Endothelial cell of umbilical vein (primary cell): ENCODE measurements around the gene HIVEP1. TPM values are rescaled to one million over a fixed set of nuclear protein-coding genes. Genes with fewer than 3 reads are reported as not detected.

ENCODE experiments used
- BruUV-seq: library from RNA; stranded (reverse); fragments of 400-500 nt; replicated peaks from 2 replicates; lab custom pipeline; 2021; lab: Mats Ljungman, UMichigan
- CTCF ChIA-PET: fragments of 300-600, 350-600 bp; sonication (Branson Sonifier 250); formaldehyde crosslinking; loops from one replicate; lab custom pipeline; 2021; ENCODE audit warnings: antibody characterized with exemption, inconsistent platforms; lab: Charles Lee
- POLR2A ChIA-PET: fragments of 300-600, 350-600 bp; sonication (Branson Sonifier 250); formaldehyde crosslinking; loops from one replicate; lab custom pipeline; 2021; ENCODE audit warnings: antibody characterized with exemption, inconsistent platforms; lab: Charles Lee
- DNase-seq: peaks from one replicate; pipeline ENCODE4 v3.0.0-alpha.2; 2011; ENCODE audit warnings: low read depth, low spot score
- FAIRE-seq: peaks from 2 replicates; lab custom pipeline; 2011; peaks lifted over from hg19 to GRCh38; lab: Jason Lieb, UNC
- H2AFZ ChIP-seq: 2 replicates; pipeline ENCODE4 v1.6.0; 2012; ENCODE audit warnings: low read depth, low read length, control low read depth, inconsistent platforms
- H3K27ac ChIP-seq: 2 replicates; pipeline ENCODE4 v1.5.1; 2011; ENCODE audit warnings: low read depth, mild to moderate bottlenecking, control low read depth, low read length, moderate library complexity; ENCODE audit not compliant: insufficient read depth
- H3K27me3 ChIP-seq, 2 experiments: 2 replicates each; pipeline versions ENCODE4 v1.6.0 to v1.6.1; 2011; ENCODE audit warnings: low read length in 2 of 2, mixed read lengths in 1 of 2; ENCODE audit not compliant: control insufficient read depth in 2 of 2, insufficient read depth in 2 of 2
- H3K36me3 ChIP-seq, 2 experiments: 2 replicates in 1 of 2; 3 replicates in 1 of 2; pipeline ENCODE4 v1.5.1; 2011; ENCODE audit warnings: low read length in 2 of 2, mild to moderate bottlenecking in 1 of 2, moderate library complexity in 1 of 2; ENCODE audit not compliant: control insufficient read depth in 2 of 2, insufficient read depth in 2 of 2; ENCODE audit errors: extremely low read depth in 1 of 2
- H3K4me1 ChIP-seq: 3 replicates; pipeline ENCODE4 v1.5.1; 2011; ENCODE audit warnings: mild to moderate bottlenecking, low read length; ENCODE audit not compliant: control insufficient read depth, insufficient read depth; ENCODE audit errors: extremely low read depth
- H3K4me2 ChIP-seq: 2 replicates; pipeline ENCODE4 v1.6.1; 2011; ENCODE audit warnings: low read length, control low read depth, mixed read lengths; ENCODE audit not compliant: insufficient read depth
- H3K4me3 ChIP-seq, 3 experiments: fragments of 200-600 bp in 1 of 3; sonication (generic), shearing (Covaris generic) in 1 of 3; replicated peaks in 1 of 3; 2 replicates each; pipeline ENCODE4 v1.5.1; 2011 to 2016; ENCODE audit warnings: control low read depth in 3 of 3, low read length in 3 of 3, mild to moderate bottlenecking in 2 of 3, inconsistent platforms in 1 of 3, low read depth in 1 of 3, moderate library complexity in 1 of 3; ENCODE audit not compliant: insufficient read depth in 1 of 3
- H3K79me2 ChIP-seq: 2 replicates; pipeline ENCODE4 v1.6.0; 2012; ENCODE audit warnings: low read length, inconsistent platforms; ENCODE audit not compliant: control insufficient read depth, insufficient read depth
- H3K9ac ChIP-seq: replicated peaks from 2 replicates; pipeline ENCODE3; 2011; ENCODE audit warnings: low read length, control low read depth; ENCODE audit not compliant: insufficient read depth; ENCODE audit errors: extremely low read depth
- H3K9me1 ChIP-seq: replicated peaks from 3 replicates; pipeline ENCODE4 v1.6.0; 2011; ENCODE audit warnings: mild to moderate bottlenecking, low read length; ENCODE audit not compliant: control insufficient read depth, insufficient read depth; ENCODE audit errors: extremely low read depth
- H3K9me3 ChIP-seq: replicated peaks from 2 replicates; pipeline ENCODE4 v1.5.1; 2012; ENCODE audit warnings: low read length, inconsistent platforms; ENCODE audit not compliant: control insufficient read depth, insufficient read depth
- H4K20me1 ChIP-seq: replicated peaks from 2 replicates; pipeline ENCODE3; 2011; ENCODE audit warnings: mild to moderate bottlenecking, low read length; ENCODE audit not compliant: control insufficient read depth, insufficient read depth; ENCODE audit errors: extremely low read depth
- EZH2 ChIP-seq: IDR thresholded peaks from 2 replicates; pipeline ENCODE4 v1.6.1; 2012; ENCODE audit warnings: borderline replicate concordance, low read depth, mild to moderate bottlenecking, moderate library complexity, low read length, inconsistent platforms; ENCODE audit not compliant: severe bottlenecking
- FOS ChIP-seq: IDR thresholded peaks from 2 replicates; pipeline ENCODE4 v1.6.1; 2011; ENCODE audit warnings: mild to moderate bottlenecking, low read length, moderate library complexity, borderline replicate concordance; ENCODE audit not compliant: insufficient read depth
- GATA2 ChIP-seq: IDR thresholded peaks from 2 replicates; pipeline ENCODE4 v1.7.0; 2011; ENCODE audit warnings: low read depth, mild to moderate bottlenecking, moderate library complexity, mixed read lengths, low read length; ENCODE audit not compliant: insufficient read length, insufficient read depth
- JUN ChIP-seq: IDR thresholded peaks from 2 replicates; pipeline ENCODE4 v1.6.1; 2011; ENCODE audit warnings: borderline replicate concordance, low read depth; ENCODE audit not compliant: insufficient read length, insufficient read depth
- MYC ChIP-seq: IDR thresholded peaks from one replicate; pipeline ENCODE4 v1.6.1; 2011; ENCODE audit warnings: mild to moderate bottlenecking, low read depth, low read length
- POLR2A ChIP-seq: IDR thresholded peaks from 2 replicates; pipeline ENCODE4 v1.6.1; 2012; ENCODE audit warnings: low read depth, mild to moderate bottlenecking, control low read depth, low read length
- POLR2AphosphoS5 ChIP-seq: IDR thresholded peaks from 2 replicates; pipeline ENCODE4 v1.6.1; 2012; ENCODE audit warnings: low read depth, mild to moderate bottlenecking, control low read depth, low read length, moderate library complexity; ENCODE audit not compliant: insufficient read depth
- dilution Hi-C: fragments of 300-500 bp; cut with MboI; formaldehyde crosslinking; loops from one replicate; pipeline ENCODE4 v1.15.0; 2019; ENCODE audit warnings: low sequenced_read_pairs; ENCODE audit not compliant: extremely low pct_ligation_motif_present
- intact Hi-C: fragments of 100-400 bp; cut with micrococcal nuclease; formaldehyde crosslinking; loops from one replicate; pipeline ENCODE4 v1.10.0; 2022
- polyA plus RNA-seq, 4 experiments: library from polyadenylated mRNA; depleted of rRNA in 3 of 4; stranded (reverse) in 3 of 4; unstranded in 1 of 4; fragments of >200 nt; gene quantifications; 2 replicates each; pipeline versions ENCODE4 v1.2.1 to v1.2.3, GENCODE V29; 2011 to 2012; ENCODE audit warnings: missing spikeins in 1 of 4
- total RNA-seq: library from RNA; stranded (reverse); gene quantifications from 2 replicates; pipeline ENCODE4 v1.2.3, GENCODE V29; 2021
- TF ChIP-seq, protein P1 (sequence below): IDR thresholded peaks from 2 replicates; pipeline ENCODE4 v1.6.1; 2011; ENCODE audit not compliant: insufficient read depth, insufficient read length
- TF ChIP-seq, protein P2 (sequence below), 2 donors: IDR thresholded peaks; 1 replicate in 1 of 2; 2 replicates in 1 of 2; pipeline ENCODE4 v1.5.1; 2011; ENCODE audit warnings: low read length in 2 of 2, mild to moderate bottlenecking in 2 of 2, moderate library complexity in 2 of 2, control low read depth in 1 of 2, inconsistent platforms in 1 of 2, low read depth in 1 of 2; ENCODE audit not compliant: insufficient read depth in 1 of 2; ENCODE audit errors: extremely low read depth in 1 of 2

Gene HIVEP1
- total and polyA plus RNA-seq, 2 donors (not counting 3 experiments of a cell fraction or from before 2014, with no cell fraction given): 33.5 to 49.2 TPM

DNA sequence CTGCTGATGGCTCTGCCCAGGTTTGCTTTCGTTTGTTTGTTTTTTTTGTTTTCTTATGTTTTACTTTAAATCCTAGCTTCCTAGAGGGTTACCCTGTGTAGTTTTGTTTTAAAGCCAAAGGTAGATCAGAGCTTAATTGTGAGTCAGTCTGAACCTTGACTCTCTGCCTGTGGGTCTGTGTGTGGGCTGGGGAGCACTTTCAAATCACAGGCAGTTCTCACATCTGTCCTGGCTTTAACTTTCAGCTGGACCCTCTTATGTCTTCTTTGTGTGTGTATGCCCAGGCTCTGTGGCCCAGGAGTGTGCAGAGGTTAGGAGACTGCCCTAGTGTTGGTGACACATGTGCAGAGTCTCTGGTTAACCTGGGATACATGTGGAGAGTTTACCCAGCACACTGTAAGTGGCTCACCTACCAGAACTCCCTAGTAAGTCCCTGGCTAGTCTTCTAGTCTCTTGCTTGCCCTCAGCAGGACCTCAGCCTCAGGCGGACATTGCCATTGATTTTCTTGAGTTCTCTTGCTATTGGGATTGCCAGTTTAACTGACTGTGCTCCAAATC, 19.0 kb downstream of the HIVEP1 start:
- Histone ChIP-seq H3K9ac (no peak overlapping the region), H3K27ac (no peak overlapping the region), H3K9me1 (no peaks in the 10 kb centered on the region), H3K79me2 (peaks cover 90% of the 10 kb centered on the region), H3K36me3 (peaks cover 0 to 3% of the 10 kb centered on the region in 2 experiments), H3K4me2 (no peak overlapping the region), H3K27me3 (no peaks in the 10 kb centered on the region), H2AFZ (no peak overlapping the region), H3K4me3 (no peak overlapping the region), H4K20me1 (no peaks in the 10 kb centered on the region), H3K9me3 (no peaks in the 10 kb centered on the region), H3K4me1 (peaks cover 10% of the 10 kb centered on the region)
- no peak for DNase-seq
- ChIA-PET POLR2A (no interaction called here), CTCF (interaction anchor here (0.8 to 1.3 kb wide), 3 partner anchors 14 to 375 kb away, joined by 3 to 5 read pairs (median 4); no protein-coding TSS in a partner anchor)
- BruUV-seq: no TSS peak
- intact Hi-C loops: no loop called here
- TF ChIP-seq POLR2AphosphoS5 (no peak), EZH2 (no peak), JUN (no peak), MYC (no peak), GATA2 (no peak), FOS (no peak), POLR2A (no peak)
- TF ChIP-seq, protein P1, sequence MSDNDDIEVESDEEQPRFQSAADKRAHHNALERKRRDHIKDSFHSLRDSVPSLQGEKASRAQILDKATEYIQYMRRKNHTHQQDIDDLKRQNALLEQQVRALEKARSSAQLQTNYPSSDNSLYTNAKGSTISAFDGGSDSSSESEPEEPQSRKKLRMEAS: no peak
- TF ChIP-seq, protein P2, sequence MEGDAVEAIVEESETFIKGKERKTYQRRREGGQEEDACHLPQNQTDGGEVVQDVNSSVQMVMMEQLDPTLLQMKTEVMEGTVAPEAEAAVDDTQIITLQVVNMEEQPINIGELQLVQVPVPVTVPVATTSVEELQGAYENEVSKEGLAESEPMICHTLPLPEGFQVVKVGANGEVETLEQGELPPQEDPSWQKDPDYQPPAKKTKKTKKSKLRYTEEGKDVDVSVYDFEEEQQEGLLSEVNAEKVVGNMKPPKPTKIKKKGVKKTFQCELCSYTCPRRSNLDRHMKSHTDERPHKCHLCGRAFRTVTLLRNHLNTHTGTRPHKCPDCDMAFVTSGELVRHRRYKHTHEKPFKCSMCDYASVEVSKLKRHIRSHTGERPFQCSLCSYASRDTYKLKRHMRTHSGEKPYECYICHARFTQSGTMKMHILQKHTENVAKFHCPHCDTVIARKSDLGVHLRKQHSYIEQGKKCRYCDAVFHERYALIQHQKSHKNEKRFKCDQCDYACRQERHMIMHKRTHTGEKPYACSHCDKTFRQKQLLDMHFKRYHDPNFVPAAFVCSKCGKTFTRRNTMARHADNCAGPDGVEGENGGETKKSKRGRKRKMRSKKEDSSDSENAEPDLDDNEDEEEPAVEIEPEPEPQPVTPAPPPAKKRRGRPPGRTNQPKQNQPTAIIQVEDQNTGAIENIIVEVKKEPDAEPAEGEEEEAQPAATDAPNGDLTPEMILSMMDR (IDR thresholded peaks at IDR 0.05; ENCODE audit: extremely low read depth in 1 of 2, insufficient read depth in 1 of 2, low read depth in 1 of 2, low read length in 2 of 2): no peak
- FAIRE-seq: no peak
- dilution Hi-C loops: no loop called here
